Chondrocyte (in vitro differentiated cells): Measurements from ENCODE around the gene RFNG. TPM values are rescaled to one million over a fixed set of nuclear protein-coding genes. Genes with fewer than 3 reads are reported as not detected.

ENCODE experiments used
- DNase-seq: peaks from one replicate; pipeline ENCODE4 v3.0.0; 2021; ENCODE audit warnings: mixed read lengths, low spot score
- H3K27ac Mint-ChIP-seq: one replicate; pipeline ENCODE4 v1.8.0; 2021; ENCODE audit warnings: mild to moderate bottlenecking, moderate library complexity, mixed read lengths; ENCODE audit not compliant: unreplicated experiment
- H3K27me3 Mint-ChIP-seq: 2 replicates; pipeline ENCODE4 v1.8.0; 2021; ENCODE audit warnings: low read depth, mixed read lengths
- H3K36me3 Mint-ChIP-seq: 2 replicates; pipeline ENCODE4 v1.8.0; 2021; ENCODE audit warnings: low read depth, mixed read lengths
- H3K4me1 Mint-ChIP-seq: 2 replicates; pipeline ENCODE4 v1.8.0; 2021; ENCODE audit warnings: low read depth, mild to moderate bottlenecking, mixed read lengths
- H3K4me3 Mint-ChIP-seq: one replicate; pipeline ENCODE4 v1.8.0; 2021; ENCODE audit warnings: mild to moderate bottlenecking, moderate library complexity, mixed read lengths; ENCODE audit not compliant: unreplicated experiment
- H3K9me3 Mint-ChIP-seq: 2 replicates; pipeline ENCODE4 v1.8.0; 2021; ENCODE audit warnings: low read depth, mixed read lengths
- CTCF ChIP-seq: fragments of 200-600 bp; sonication (generic); IDR thresholded peaks from 2 replicates; pipeline ENCODE4 v1.5.0; 2021; ENCODE audit warnings: antibody characterized with exemption, mild to moderate bottlenecking, moderate library complexity
- total RNA-seq: library from RNA; stranded (reverse); gene quantifications from 3 replicates; pipeline ENCODE4 v1.2.1, GENCODE V29; 2021

The RFNG gene
- total RNA-seq, 1 donor from 2014 or later, result 47.4 TPM

- Mint-ChIP-seq H3K27me3 (no peaks in the 10 kb centered on the region), H3K27ac (no peak overlapping the region), H3K9me3 (no peaks in the 10 kb centered on the region), H3K36me3 (peaks cover 11% of the 10 kb centered on the region), H3K4me3 (no peak overlapping the region), H3K4me1 (no peaks in the 10 kb centered on the region)
- no peak for DNase-seq
- no peak for TF ChIP-seq CTCF
These were observed 36.6 kb upstream of the RFNG start for GRCh38 chr17:82087961-82088837.

GRCh38 chr17:82086941-82087906 lies 35.6 kb upstream of the RFNG start:
- no peaks in the 10 kb centered on the region for H3K9me3 Mint-ChIP-seq
- no peak for TF ChIP-seq CTCF
- no peaks in the 10 kb centered on the region for H3K4me1 Mint-ChIP-seq
- H3K36me3 Mint-ChIP-seq, result peaks cover 10% of the 10 kb centered on the region
- H3K27me3 Mint-ChIP-seq, result no peaks in the 10 kb centered on the region
- DNase-seq, result no peak
- no peak overlapping the region for H3K27ac Mint-ChIP-seq
- no peak overlapping the region for H3K4me3 Mint-ChIP-seq

GRCh38 chr17:82085931-82086764 lies 34.5 kb upstream of the RFNG start:
- Mint-ChIP-seq H3K9me3 (no peaks in the 10 kb centered on the region), H3K36me3 (peaks cover 9% of the 10 kb centered on the region), H3K27ac (no peak overlapping the region), H3K27me3 (no peaks in the 10 kb centered on the region), H3K4me1 (no peaks in the 10 kb centered on the region), H3K4me3 (no peak overlapping the region)
- DNase-seq, result no peak
- no peak for TF ChIP-seq CTCF

GRCh38 chr17:82085031-82085861 lies 33.6 kb upstream of the RFNG start:
- no peak overlapping the region for H3K27ac Mint-ChIP-seq
- H3K9me3 Mint-ChIP-seq, result no peaks in the 10 kb centered on the region
- H3K27me3 Mint-ChIP-seq, result no peaks in the 10 kb centered on the region
- no peak for DNase-seq
- no peak for TF ChIP-seq CTCF
- H3K36me3 Mint-ChIP-seq, result peaks cover 10% of the 10 kb centered on the region
- no peaks in the 10 kb centered on the region for H3K4me1 Mint-ChIP-seq
- H3K4me3 Mint-ChIP-seq, result no peak overlapping the region
